KG1 (cell line): ENCODE results near the gene PTPRH.
"Not testable (repeated sequence)": the region's sequence is repeated elsewhere in the genome, so short reads cannot be mapped to it uniquely, and the experiment has no call there.

Experiments used
- DNase-seq: peaks from one replicate; lab custom pipeline; 2025; lab: John Stamatoyannopoulos, UW

Gene PTPRH

GRCh38 chr19:55179606-55180484, 29.5 kb downstream of the PTPRH start, which contains the start of gene SYT5:
Gene SYT5 (minus strand): TSS chr19:55180289. CDS start chr19:55179041, 1,248 bp downstream.
- DNase-seq: no peak

GRCh38 chr19:55178781-55179599, 30.3 kb downstream of the PTPRH start:
- peak; percentile 67 for DNase-seq

GRCh38 chr19:55176076-55176475, 33.2 kb downstream of the PTPRH start:
- no peak for DNase-seq

- DNase-seq: no peak
Measured at GRCh38 chr19:55175117-55175867, 34.0 kb downstream of the PTPRH start.

- no peak for DNase-seq
Measured at GRCh38 chr19:55174425-55175116, 34.7 kb downstream of the PTPRH start.

GRCh38 chr19:55173714-55174409, 35.4 kb downstream of the PTPRH start:
- no peak for DNase-seq

DNA sequence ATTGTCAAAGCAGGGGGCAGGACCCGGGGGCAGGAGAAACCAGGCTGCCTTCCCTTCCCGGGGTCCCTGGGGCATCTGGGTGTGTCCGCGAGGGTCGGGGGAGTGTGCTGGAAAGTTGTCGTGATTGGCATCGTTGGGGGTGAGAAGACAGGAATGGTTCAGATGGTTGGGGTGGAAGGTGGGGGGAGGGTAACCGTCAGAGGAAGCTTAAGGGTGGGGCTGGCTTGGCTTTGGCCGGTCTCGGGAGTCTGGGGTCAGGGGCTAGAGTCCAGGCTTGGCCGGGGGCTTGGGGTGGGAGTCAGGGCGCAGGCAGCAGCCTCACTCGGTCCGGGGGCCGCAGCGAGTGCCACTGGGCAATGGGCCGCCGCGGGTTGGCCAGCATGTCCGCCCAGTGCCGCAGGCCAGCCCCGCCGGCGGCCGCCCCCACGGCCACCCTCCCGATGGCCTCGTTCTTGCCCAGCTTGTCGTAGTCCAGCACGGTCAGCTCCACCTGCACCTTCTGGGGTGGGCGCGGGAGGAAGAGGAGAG, 36.1 kb downstream of the PTPRH start:
- DNase-seq: no peak

- no peak for DNase-seq
Measured at GRCh38 chr19:55172741-55173140, 36.6 kb downstream of the PTPRH start.

GRCh38 chr19:55172318-55172717, 37.0 kb downstream of the PTPRH start:
- not testable (repeated sequence) for DNase-seq

- no peak for DNase-seq
Measured at GRCh38 chr19:55171440-55171839, 37.9 kb downstream of the PTPRH start.

DNA sequence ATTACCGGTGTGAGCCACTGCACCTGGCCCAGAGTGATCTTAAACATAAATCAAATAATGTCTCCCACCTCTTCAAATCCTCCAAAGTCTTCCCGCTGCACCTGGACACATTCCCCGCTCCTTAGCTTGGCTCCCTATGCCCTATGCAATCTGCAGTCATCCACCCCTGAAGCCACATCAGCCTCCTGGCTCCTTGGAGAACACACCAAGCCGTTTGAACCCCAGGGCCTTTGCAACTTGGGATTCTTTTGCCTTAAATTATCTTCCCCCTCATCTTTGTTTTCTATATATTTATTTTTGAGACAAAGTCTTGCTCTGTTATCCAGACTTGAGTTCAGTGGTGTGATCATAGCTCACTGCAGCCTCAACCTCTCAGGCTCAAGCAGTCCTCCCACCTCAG, 40.2 kb downstream of the PTPRH start:
- no peak for DNase-seq

DNA sequence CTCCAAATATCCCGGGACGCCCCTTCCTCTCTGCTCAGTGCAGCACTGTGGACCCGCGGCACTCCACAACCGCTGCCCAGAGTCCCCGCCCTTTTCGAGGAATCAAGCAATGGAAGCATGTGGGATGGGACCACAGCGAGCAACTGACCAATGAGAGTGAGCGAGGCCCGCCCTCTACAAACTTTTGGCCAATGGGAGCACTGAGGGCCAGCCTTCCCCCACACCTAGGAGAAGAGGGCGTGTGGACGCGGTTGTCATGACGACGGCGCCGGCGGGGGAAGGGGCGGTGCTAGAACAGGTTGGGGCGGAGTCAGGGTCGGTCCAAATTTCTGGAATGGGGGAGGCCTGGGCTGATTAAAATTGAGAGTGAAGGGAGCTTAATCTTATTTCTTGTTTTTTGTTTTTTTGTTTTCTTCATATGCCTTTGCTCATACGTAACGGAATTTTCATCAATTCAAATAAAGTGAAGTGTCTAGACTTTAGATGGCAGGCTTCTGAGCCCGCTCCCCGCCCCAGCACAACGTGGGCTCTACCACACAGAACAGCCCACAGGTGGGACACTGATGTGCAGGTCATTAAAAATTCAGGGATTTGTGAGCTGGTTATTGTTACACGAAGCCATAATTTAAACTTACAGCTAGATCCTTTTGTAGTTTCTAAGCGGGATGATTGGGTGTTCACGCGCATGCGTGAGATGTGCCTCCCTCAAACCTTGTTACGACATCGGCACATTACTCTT, 42.6 kb downstream of the PTPRH start, which contains the start of gene DNAAF3:
TSS of gene DNAAF3 (minus strand) at position 84 of the 739 bp plus-strand sequence. CDS start 200 bp downstream, outside the sequence.
- peak; percentile 91 for DNase-seq

- peak; percentile 86 for DNase-seq
Measured at GRCh38 chr19:55165952-55166529, 43.3 kb downstream of the PTPRH start.

DNA sequence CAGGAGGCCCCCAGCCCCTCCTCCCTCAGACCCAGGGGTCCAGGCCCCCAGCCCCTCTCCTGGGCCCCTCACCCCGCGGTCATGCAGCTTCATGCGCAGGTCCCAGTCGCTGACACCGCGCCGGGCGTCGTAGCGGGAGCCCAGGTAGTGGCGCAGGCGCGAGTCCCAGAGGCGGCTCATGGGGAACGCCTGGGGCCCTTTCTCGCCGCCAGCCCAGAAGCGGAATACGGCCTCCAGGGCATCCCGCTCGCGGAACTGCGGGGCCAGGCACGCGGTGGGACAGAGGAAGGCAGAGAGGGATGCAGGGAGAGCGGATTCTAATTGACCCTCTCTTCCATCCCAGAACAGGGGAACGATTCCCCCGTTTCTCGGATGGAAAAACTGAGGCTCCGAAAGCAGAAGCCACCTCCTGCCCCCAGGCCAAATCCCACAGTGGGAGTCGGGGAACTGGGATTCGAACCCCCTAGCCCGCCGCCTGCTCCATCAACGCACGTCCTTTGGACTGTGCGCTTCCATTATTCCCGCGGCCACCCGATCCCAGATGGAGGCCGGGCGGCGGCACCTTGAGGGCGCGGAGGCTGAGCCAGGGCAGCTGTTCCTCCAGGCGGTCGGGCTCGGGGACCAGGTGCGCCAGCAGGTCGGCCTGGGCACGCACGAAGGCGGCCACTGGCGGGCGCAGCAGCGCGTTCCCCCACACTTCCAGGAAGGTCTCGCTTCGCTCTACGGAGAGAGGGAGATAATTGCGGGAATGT, 47.6 kb downstream of the PTPRH start:
- DNase-seq: no peak

DNA sequence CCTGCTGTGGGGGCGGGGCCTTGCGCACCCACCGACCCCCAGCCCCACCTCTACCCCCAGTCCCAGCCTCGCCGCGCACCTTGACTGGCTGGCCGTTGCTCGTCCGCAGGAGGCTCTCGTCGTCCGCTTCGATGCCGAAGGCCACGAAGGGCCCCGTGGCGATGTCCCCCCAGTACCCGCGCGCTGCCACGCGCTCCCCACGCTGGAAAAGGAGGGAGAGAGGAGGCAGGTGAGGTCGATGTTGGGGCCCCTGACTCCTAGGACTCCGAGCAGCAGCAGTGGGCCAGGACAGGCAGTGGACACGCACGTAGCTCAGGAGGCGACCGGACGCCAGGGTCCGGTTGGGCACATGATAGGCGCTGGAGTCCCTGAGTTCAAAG, 48.3 kb downstream of the PTPRH start:
- no peak for DNase-seq

DNA sequence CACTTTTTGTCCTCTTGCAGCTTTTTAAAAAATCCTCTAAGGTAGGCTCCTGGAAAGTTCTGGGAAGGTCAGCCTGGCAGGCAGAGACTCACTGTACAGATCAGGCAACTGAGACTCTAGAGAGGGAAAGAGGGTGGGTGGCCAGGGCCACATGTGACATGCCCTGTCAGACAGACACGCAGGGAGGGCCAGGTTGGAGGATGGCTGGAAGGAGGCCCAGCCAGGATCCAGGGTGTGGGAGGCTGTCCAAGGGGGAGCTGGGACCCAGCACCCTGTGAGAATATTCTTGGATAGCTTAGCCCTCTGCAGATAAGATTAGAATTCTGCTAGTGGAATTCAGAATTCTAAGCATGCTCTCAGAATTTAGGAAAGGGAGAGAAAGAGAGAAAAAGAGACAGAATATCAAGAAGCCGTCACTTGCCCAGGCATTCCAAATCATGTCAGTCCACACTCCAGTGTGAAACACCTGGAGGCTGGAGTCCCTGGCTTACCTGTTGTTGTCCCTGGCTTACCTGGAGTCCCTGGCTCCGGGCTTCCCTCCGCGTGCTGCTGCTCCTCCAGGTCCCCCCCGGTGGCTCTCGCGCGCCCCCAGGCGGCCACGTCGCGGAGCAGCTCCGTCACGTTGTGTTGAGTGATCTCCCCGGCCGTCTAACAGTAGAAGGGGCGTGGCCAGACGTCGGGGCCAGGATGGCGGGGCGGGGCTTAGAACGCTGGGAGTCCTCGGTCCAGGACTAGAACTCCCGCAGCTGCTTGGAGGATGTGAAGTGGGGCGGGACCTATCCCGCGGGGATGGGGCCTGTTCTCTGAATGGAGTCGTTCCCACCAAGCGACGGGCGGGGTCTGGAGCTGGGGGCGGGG, 48.9 kb downstream of the PTPRH start:
- DNase-seq: peak; percentile 86

DNA sequence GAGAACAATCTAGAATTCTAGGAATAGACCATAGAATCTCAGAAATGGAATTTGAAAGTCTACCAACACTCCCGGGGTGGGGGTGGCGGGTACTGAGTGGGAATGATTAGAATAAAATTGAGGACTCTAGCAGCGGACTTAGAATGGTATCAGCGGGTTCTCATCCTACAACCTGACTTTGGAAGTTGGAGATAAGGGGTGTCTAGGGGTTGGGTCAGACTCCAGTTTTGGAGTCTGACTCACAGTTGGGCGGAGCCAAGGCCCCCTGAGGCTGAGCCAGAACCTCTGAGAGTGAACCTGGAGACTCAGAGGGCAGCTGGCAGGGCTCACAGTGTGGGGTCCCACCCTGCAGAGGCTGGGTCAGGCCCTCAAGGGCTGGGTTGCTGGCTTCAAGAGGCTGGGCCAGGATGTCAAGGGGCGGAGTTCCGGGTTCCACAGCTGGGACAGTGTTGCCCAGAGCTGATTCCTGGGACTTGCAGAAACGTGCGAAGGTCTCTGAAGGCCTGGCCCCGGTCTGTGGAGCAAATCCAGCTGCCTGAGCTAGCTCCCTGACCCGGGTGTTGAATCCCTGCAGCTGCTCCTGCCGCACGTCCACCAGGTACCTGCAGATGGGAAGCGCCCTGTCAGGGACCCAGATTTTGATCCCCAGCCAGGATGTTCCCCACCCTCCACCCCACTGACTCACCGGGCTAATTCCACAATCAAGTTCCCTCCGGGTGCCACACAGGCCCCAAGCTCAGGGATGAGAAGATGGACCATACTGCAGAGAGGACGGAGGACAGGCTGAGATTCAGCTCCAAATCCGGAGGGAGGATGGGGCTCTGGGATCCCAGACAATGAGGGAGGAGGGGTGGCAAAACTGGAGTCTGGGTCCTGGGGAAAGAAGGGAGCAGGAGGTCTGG, 50.2 kb downstream of the PTPRH start:
- no peak for DNase-seq
